BJ (cell line): ENCODE data around the gene FNDC3B. TPM values are rescaled to one million over a fixed set of nuclear protein-coding genes. Genes with fewer than 3 reads are reported as not detected.
"Not testable (repeated sequence)": the region's sequence is repeated elsewhere in the genome, so short reads cannot be mapped to it uniquely, and the experiment has no call there.

Experiments
- CTCF ChIA-PET: fragments of 350-600 bp; formaldehyde crosslinking; extraction: SDS; loops from one replicate; lab custom pipeline; 2021; ENCODE audit warnings: antibody characterized with exemption, inconsistent platforms; lab: Yijun Ruan, JAX
- POLR2A ChIA-PET: fragments of 300-600 bp; sonication (Branson Sonifier 250); formaldehyde crosslinking; extraction: SDS; loops from one replicate; lab custom pipeline; 2021; ENCODE audit warnings: antibody characterized with exemption; lab: Charles Lee
- DNase-seq: peaks from one replicate; pipeline ENCODE4 v3.0.0-alpha.2; 2011; ENCODE audit warnings: low read depth
- H3K27me3 ChIP-seq: 2 replicates; pipeline ENCODE4 v1.6.0; 2011; ENCODE audit warnings: low read length; ENCODE audit not compliant: control insufficient read depth, insufficient read depth
- H3K36me3 ChIP-seq: 2 replicates; pipeline ENCODE4 v1.5.1; 2011; ENCODE audit warnings: low read length; ENCODE audit not compliant: control insufficient read depth, insufficient read depth
- H3K4me3 ChIP-seq: 2 replicates; pipeline ENCODE4 v1.5.1; 2011; ENCODE audit warnings: low read depth, mild to moderate bottlenecking, control low read depth, low read length
- CTCF ChIP-seq: IDR thresholded peaks from 2 replicates; pipeline ENCODE4 v1.5.1; 2011; ENCODE audit warnings: low read depth, mild to moderate bottlenecking, control low read depth, inconsistent platforms, low read length, moderate library complexity; ENCODE audit not compliant: insufficient read depth
- polyA minus RNA-seq: library from RNA; depleted of rRNA, polyadenylated mRNA; stranded (reverse); fragments of >200 nt; gene quantifications from 2 replicates; pipeline ENCODE4 v1.2.3, GENCODE V29; 2011; rRNA and poly(A)+ RNA removed
- polyA plus RNA-seq: library from polyadenylated mRNA; depleted of rRNA; stranded (reverse); fragments of >200 nt; gene quantifications from 2 replicates; pipeline ENCODE4 v1.2.3, GENCODE V29; 2011; rRNA removed

Gene FNDC3B
- polyA plus RNA-seq (28.6 and 40.6 TPM in 2 replicates), polyA minus RNA-seq (145 and 164 TPM in 2 replicates)

DNA sequence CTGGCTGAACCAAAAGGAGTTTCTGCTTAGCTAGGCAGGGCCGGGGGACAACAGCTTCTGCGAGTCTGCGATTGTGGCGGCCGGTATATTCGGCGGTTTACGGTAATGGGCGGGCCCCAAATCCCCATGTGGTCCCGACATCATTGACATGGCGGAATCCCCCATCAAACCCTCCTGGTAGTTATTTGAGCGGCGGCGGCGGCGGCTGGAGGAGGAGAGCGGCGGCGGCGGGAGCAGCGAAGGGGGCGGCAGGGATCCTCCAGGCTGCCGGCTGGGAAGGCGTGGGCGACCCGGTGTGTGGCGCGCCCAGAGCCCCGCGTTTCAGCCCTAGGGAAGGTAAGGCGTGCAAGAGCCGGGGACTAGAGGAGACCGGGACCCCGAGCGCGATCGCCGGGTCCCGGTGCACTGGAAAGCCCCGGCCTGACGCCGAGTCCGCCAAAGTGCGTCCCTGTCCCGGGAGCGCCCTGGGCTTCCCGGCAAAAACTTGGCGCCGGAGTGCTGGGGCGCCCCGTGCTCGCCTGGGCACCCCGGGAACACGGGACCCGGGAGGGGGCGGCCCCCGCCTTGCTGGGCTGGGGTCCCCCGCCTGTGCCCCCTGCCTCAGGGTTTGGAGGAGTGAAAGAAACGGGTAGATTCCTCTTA, at the start of gene FNDC3B:
Gene FNDC3B (plus strand): TSS at position 143 of the 642 bp plus-strand sequence. CDS start 72,902 bp downstream, outside the sequence.
- no peaks in the 10 kb centered on the region for H3K36me3 ChIP-seq
- H3K4me3 ChIP-seq, result peak within 1 kb of the TSS; percentile 89
- POLR2A ChIA-PET, result interaction anchor here (0.6 to 1.0 kb wide), 5 partner anchors 22 to 201 kb away, joined by 3 to 6 read pairs (median 5); no protein-coding TSS in a partner anchor
- TF ChIP-seq CTCF, result no peak
- H3K27me3 ChIP-seq, result no peaks in the 10 kb centered on the region
- DNase-seq, result peak; percentile 67
- CTCF ChIA-PET, result interaction anchor here (1.2 kb wide), 2 partner anchors 293 to 302 kb away, joined by 3 to 4 read pairs; no protein-coding TSS in a partner anchor

GRCh38 chr3:171990239-171990638, 49.1 kb upstream of the FNDC3B start:
- H3K36me3 ChIP-seq, H3K27me3 ChIP-seq, DNase-seq, POLR2A ChIA-PET, H3K4me3 ChIP-seq, CTCF ChIA-PET: not testable (repeated sequence)

DNA sequence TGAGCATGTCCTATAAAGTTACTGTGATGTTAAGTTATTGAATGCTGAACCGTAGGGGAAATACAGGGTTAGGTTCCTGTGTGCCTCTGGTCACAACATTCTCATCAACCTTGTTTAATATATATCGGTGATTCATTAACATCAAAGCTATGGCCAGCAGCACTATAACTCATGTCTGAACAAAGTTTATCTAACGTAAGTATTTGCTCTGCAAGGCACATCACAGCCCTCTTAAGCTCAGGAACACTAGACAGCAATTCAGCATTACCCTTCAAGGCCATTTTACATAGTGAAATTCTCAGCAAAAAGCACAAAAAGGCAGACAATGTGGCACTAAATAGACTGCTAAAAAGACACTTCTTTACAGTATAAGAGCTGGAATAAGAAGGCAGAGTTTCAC, 48.2 kb upstream of the FNDC3B start:
- no peak for TF ChIP-seq CTCF
- POLR2A ChIA-PET, result no interaction called here
- DNase-seq, result no peak
- Histone ChIP-seq H3K27me3 (no peaks in the 10 kb centered on the region), H3K4me3 (no peak overlapping the region), H3K36me3 (no peaks in the 10 kb centered on the region)
- CTCF ChIA-PET, result interaction anchor here (1.1 kb wide), 1 partner anchor 10 kb away, joined by 3 read pairs; no protein-coding TSS in a partner anchor

- no peak for TF ChIP-seq CTCF
- CTCF ChIA-PET, result interaction anchor here (0.9 to 1.3 kb wide), 3 partner anchors 33 to 153 kb away, joined by 3 to 5 read pairs (median 3); no protein-coding TSS in a partner anchor
- Histone ChIP-seq H3K36me3 (no peaks in the 10 kb centered on the region), H3K4me3 (no peak overlapping the region), H3K27me3 (no peaks in the 10 kb centered on the region)
- peak; percentile 89 for DNase-seq
- POLR2A ChIA-PET, result interaction anchor here (1.1 kb wide), 1 partner anchor 46 kb away, joined by 3 read pairs; no protein-coding TSS in a partner anchor
Measured at GRCh38 chr3:171994646-171995428, 44.5 kb upstream of the FNDC3B start.

GRCh38 chr3:171995486-171995885, 43.9 kb upstream of the FNDC3B start:
- TF ChIP-seq CTCF, result no peak
- ChIA-PET POLR2A (interaction anchor here (1.1 kb wide), 1 partner anchor 45 kb away, joined by 3 read pairs; no protein-coding TSS in a partner anchor), CTCF (interaction anchor here (0.9 to 1.3 kb wide), 3 partner anchors 32 to 154 kb away, joined by 3 to 5 read pairs (median 3); no protein-coding TSS in a partner anchor)
- Histone ChIP-seq H3K27me3 (no peaks in the 10 kb centered on the region), H3K4me3 (no peak overlapping the region), H3K36me3 (no peaks in the 10 kb centered on the region)
- DNase-seq, result no peak
